ENCODE results near the gene DPYSL5. TPM values are rescaled to one million over a fixed set of nuclear protein-coding genes. Genes with fewer than 3 reads are reported as not detected.

DPYSL5 gene
- total RNA-seq, 6 experiments from 2014 or later: not detected

DNA sequence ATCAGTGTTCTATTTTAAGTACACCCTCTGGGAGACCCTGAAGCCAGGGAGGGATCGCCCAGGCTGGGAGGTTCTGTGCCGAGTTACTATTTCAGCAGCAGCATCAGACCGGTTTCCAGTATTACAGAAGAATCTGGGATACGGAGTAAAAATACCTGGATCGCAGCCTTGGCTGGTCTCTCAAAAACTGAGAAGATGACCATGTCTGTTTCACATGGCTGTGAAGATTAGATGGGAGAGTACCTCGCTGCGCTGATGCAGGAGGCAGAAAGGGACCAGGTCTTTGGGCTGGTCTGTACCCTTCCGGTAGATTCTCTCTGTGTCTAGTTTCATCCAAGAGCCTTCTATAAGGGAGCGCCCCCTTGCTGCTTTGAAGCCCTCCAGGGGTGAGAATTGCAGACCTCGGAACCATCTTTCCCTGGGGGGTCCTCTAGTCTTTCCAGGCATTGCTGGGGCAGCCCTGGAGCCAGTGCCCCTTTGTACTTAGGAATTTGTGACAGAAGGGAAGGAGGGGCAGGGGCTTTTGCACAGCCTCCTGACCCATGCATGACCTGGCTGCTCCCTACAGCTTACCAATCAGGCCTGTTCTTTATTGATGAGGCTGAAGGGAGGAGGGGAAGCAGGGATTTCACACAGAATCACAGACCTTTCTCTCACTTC is 66.2 kb downstream of the DPYSL5 start:
- TF ChIP-seq, protein P1, sequence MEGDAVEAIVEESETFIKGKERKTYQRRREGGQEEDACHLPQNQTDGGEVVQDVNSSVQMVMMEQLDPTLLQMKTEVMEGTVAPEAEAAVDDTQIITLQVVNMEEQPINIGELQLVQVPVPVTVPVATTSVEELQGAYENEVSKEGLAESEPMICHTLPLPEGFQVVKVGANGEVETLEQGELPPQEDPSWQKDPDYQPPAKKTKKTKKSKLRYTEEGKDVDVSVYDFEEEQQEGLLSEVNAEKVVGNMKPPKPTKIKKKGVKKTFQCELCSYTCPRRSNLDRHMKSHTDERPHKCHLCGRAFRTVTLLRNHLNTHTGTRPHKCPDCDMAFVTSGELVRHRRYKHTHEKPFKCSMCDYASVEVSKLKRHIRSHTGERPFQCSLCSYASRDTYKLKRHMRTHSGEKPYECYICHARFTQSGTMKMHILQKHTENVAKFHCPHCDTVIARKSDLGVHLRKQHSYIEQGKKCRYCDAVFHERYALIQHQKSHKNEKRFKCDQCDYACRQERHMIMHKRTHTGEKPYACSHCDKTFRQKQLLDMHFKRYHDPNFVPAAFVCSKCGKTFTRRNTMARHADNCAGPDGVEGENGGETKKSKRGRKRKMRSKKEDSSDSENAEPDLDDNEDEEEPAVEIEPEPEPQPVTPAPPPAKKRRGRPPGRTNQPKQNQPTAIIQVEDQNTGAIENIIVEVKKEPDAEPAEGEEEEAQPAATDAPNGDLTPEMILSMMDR (IDR thresholded peaks at IDR 0.05): no peak
- TF ChIP-seq POLR2A (IDR thresholded peaks at IDR 0.05): no peak
- H3K4me1 ChIP-seq: no peaks in the 10 kb centered on the region
- no peaks in the 10 kb centered on the region for H3K36me3 ChIP-seq
- H3K4me3 ChIP-seq: no peak overlapping the region
- H3K27me3 ChIP-seq: no peaks in the 10 kb centered on the region
- ATAC-seq (no peak), DNase-seq (no peak)
- no peak overlapping the region for H3K27ac ChIP-seq
- no peaks in the 10 kb centered on the region for H3K9me3 ChIP-seq
- intact Hi-C loops (cut with DNase I): no loop called here
- 68% methylated on average over 7 of the region's 10 CpGs for WGBS (ENCODE audit: insufficient coverage, low coverage, low lambda C conversion rate, missing lambda C conversion rate)

DNA sequence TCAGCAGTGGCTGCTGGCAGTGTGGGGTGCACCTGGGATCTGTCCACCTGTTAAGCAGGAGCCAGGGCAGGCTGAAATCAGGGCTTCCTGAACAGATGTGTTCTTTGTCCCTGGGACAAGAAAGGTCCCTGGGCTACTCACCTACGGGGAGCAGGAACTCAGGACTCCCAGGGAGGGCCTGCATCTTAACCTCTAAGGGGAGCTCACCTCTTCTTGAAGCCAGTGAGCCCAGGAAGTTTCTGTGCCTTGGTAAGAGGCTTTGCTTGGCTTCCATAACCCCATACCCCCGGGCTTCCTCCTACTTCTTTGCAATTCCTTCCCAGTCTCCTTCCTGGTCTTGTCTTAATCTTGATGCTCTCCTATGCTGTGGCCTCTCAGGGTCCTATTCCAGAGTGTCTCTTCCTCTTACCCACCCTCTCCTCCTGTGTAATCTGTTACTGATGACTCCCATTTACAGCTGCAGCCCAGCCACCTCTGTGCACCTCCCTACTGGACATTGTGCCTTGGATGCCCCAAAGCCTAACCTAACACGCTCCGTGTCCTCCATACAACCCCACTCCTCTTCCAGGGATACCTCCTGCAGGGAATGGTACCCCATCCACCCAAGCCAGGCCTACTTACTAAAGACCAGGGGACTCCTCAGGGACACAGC is 66.9 kb downstream of the DPYSL5 start:
- intact Hi-C loops (cut with DNase I): no loop called here
- H3K9me3 ChIP-seq: no peaks in the 10 kb centered on the region
- WGBS (ENCODE audit: insufficient coverage, low coverage, low lambda C conversion rate, missing lambda C conversion rate): 97% methylated on average over 3 of the region's 4 CpGs
- TF ChIP-seq, protein P1 (IDR thresholded peaks at IDR 0.05): no peak
- TF ChIP-seq POLR2A (IDR thresholded peaks at IDR 0.05): no peak
- ATAC-seq (peak in 1 of 4 donors; percentile 12), DNase-seq (no peak)
- no peaks in the 10 kb centered on the region for H3K27me3 ChIP-seq
- no peak overlapping the region for H3K4me3 ChIP-seq
- no peak overlapping the region for H3K27ac ChIP-seq
- H3K36me3 ChIP-seq: no peaks in the 10 kb centered on the region
- H3K4me1 ChIP-seq: no peaks in the 10 kb centered on the region

DNA sequence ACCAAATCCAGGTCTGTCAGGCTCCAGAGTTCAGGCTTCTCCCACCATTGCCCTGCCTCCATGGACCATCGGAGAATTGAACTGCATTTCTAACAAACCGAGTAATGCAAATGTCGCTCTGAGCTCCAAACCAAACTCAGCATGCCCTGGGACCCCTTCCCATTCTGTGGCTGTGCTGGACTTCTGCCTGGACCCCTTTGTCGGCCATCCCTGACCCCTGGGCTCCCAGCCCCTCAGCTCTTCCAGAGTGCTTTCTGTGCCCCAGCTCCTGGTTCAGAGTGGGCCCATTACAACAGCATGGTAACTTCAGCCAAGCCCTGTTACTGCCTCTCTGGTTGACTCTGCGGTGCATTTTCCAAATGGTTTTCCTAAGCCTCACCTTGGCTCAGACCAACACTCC is 67.4 kb downstream of the DPYSL5 start:
- Histone ChIP-seq H3K27me3 (no peaks in the 10 kb centered on the region), H3K27ac (no peak overlapping the region), H3K9me3 (no peaks in the 10 kb centered on the region), H3K4me1 (no peaks in the 10 kb centered on the region), H3K36me3 (no peaks in the 10 kb centered on the region), H3K4me3 (no peak overlapping the region)
- TF ChIP-seq POLR2A (IDR thresholded peaks at IDR 0.05): no peak
- TF ChIP-seq, protein P1 (IDR thresholded peaks at IDR 0.05): no peak
- DNase-seq (no peak), ATAC-seq (no peak)
- intact Hi-C loops (cut with DNase I): no loop called here
- 82% methylated on average over 4 of the region's 5 CpGs for WGBS (ENCODE audit: insufficient coverage, low coverage, low lambda C conversion rate, missing lambda C conversion rate)

DNA sequence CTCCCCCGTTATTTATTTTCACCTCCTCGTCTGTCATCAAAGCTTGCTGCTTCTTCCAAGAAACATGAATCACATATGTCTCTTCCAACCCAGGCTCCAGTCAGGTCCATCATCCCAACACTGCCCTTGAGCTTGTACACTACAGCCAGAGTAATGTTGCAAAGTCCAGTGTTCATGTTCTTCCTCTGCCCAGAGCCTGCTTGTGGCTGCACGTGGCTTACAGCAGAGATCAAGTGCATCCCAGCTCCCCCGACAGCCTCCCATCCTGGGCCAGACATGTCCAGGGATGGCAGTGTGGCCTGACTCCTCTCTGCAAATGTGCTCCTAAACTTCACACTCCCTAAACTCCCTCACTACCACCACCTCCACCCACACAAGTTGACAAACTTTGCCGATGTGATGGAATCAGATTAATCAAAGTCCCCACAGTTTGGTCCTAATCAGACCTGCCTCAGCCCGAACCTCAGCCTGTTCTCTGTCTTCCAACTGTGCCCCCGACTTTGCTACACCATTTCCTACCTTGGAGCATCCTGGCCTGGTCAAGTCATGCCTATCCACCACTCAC is 68.3 kb downstream of the DPYSL5 start:
- 45% methylated on average over 5 of the region's 7 CpGs for WGBS (ENCODE audit: insufficient coverage, low coverage, low lambda C conversion rate, missing lambda C conversion rate)
- no peak for TF ChIP-seq POLR2A (IDR thresholded peaks at IDR 0.05)
- TF ChIP-seq, protein P1 (IDR thresholded peaks at IDR 0.05): no peak

More for the DNA sequence above, 68.3 kb downstream of the DPYSL5 start:
- intact Hi-C loops (cut with DNase I): no loop called here
- H3K4me1 ChIP-seq: no peaks in the 10 kb centered on the region
- H3K36me3 ChIP-seq: no peaks in the 10 kb centered on the region
- ATAC-seq: no peak
- H3K4me3 ChIP-seq: no peak overlapping the region
- no peak for DNase-seq
- no peaks in the 10 kb centered on the region for H3K27me3 ChIP-seq
- no peak overlapping the region for H3K27ac ChIP-seq
- no peaks in the 10 kb centered on the region for H3K9me3 ChIP-seq

Data from right lobe of liver (tissue), 6 donors.